ENCODE data around the gene KCTD21.

Gene KCTD21

DNA sequence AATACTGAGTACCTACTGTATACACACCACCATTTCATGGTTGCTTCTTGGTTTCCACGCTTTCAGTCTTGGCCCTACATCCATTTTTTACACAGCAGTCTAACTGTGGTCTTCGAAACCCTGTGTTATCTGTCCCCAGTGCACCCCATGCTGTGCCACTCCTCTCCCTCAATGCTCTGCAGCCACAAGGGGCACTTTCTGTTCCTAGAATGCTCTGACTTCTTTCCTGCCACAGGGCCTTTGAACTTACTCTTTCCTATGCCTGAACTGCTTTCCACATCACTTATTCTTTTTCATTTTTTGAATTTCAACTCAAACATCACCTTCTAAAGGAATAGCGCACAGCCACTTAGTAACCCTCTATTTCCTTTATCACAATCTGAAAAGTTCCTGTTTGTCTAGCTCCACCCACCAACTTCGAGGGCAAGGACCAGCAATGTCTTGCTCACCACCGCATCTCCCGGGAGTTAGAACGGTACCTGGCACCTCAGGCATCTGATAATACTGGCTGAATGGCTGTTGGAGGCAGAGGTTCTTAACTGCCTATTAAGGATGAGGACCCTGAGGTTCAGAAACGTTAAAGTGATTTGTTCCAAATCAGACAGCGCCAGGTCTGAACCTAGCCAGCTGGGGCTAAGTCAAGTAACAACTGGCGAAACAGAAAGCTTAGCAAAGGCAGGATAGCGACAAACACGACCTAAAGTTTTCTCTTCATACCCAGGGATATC lies 49.6 kb downstream of the KCTD21 start:
- peak; percentile 54 for DNase-seq
- ATAC-seq: peak; percentile 53

DNA sequence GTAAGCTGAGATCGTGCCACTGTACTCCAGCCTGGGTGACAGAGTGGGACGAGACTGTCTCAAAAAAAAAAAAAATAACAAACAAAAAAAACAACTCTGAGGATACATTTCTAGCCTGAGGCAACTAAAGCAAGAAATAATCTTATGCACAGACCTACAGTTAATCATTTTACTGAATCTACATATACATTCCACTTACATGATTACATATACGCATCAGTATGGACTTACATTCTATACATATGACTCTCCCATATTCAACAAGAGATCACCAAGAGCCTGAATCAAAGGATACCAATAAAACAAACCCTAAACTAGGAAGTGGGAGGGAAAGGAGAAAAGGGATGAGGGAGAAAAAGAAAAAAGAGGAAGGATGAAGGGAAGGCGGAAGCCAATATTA lies 50.1 kb downstream of the KCTD21 start:
- ATAC-seq: no peak
- DNase-seq: no peak

DNA sequence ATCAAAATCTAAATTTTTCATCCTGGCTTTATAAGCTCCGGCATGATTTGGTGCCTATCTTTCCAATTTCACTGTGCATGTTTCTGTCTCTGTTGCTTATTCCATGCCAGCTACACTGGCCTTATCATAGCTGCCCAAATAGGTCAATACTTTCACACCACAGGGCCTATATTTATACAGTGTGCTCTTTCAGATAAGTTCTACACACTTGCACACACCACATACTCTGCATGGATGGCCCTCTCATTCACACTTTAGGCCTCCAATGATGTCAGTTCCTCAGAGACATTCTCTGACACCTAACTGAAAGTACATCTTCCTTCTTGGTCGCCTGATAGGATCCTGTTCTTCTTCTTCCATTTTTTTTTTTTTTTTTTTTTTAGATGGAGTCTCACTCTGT lies 56.0 kb downstream of the KCTD21 start:
- DNase-seq (no peak), ATAC-seq (no peak)

DNA sequence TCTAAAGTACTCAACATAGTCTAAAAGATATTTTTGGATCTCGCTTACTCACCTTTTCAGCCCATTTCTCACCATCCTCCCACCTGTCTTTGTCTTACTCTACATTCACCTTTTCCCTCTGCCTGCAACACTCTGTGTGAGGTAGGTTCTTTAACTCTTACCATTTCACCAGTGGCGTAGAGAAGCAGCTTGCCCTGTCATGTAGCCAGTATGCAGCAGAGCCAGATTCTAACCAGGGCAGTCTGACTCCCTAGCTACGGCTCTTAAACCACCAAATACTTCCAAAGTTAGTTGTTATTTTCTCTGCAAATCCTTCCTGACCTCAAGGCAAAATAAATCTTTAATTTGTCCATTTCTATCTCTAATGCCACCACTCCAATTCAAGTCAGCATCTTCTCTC lies 56.5 kb downstream of the KCTD21 start:
- DNase-seq (no peak), ATAC-seq (no peak)

DNA sequence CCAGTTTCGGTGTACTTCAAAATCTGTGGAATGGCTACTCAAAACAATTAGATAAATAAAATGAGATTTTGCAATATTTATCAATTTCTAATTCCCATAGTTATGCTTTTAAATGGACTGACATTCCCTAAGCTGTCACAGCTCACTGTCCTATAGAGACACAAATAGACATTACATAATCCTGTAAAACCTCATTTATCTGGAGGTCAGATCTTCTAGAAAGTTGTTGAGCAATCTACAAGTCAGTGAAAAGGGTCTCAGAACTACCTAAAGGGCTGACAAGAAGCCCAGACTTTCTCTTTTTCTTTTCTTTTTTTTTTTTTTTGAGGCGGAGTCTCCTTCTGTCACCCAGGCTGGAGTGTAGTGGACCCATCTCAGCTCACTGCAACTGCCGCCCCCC lies 61.0 kb downstream of the KCTD21 start:
- DNase-seq (no peak), ATAC-seq (no peak)
